Smooth muscle cell (in vitro differentiated cells): ENCODE data around the gene PRPF39. TPM values are rescaled to one million over a fixed set of nuclear protein-coding genes. Genes with fewer than 3 reads are reported as not detected.

Experiments used
- DNase-seq: peaks from one replicate; lab custom pipeline; 2025; ENCODE audit not compliant: unreplicated experiment; lab: John Stamatoyannopoulos, UW
- H2AFZ ChIP-seq: fragments of 200-600 bp; sonication (generic); 2 replicates; pipeline ENCODE4 v1.6.0; 2016; ENCODE audit warnings: antibody characterized with exemption, low read depth, mild to moderate bottlenecking
- H3F3A ChIP-seq: fragments of 200-600 bp; sonication (generic); 2 replicates; pipeline ENCODE4 v1.6.0; 2017; ENCODE audit warnings: antibody characterized with exemption, low read depth
- H3K27ac ChIP-seq: fragments of 200-600 bp; sonication (generic); 2 replicates; pipeline ENCODE4 v1.5.1; 2016; ENCODE audit warnings: low read depth, mild to moderate bottlenecking
- H3K27me3 ChIP-seq: fragments of 200-600 bp; sonication (generic); 2 replicates; pipeline ENCODE4 v1.6.1; 2016; ENCODE audit warnings: low read depth, mild to moderate bottlenecking
- H3K36me3 ChIP-seq: fragments of 200-600 bp; sonication (generic); 2 replicates; pipeline ENCODE4 v1.5.1; 2016; ENCODE audit warnings: low read depth
- H3K4me1 ChIP-seq: fragments of 200-600 bp; sonication (generic); 2 replicates; pipeline ENCODE4 v1.5.1; 2016; ENCODE audit warnings: low read depth
- H3K4me2 ChIP-seq: fragments of 200-600 bp; sonication (generic); 2 replicates; pipeline ENCODE4 v1.6.0; 2016; ENCODE audit warnings: mild to moderate bottlenecking
- H3K4me3 ChIP-seq: fragments of 200-600 bp; sonication (generic); 2 replicates; pipeline ENCODE4 v1.5.1; 2016; ENCODE audit warnings: mild to moderate bottlenecking
- H3K79me2 ChIP-seq: fragments of 200-600 bp; sonication (generic); 2 replicates; pipeline ENCODE4 v1.6.0; 2016; ENCODE audit warnings: low read depth, mild to moderate bottlenecking
- H3K9ac ChIP-seq: fragments of 200-600 bp; sonication (generic); 2 replicates; pipeline ENCODE4 v1.6.0; 2016; ENCODE audit warnings: low read depth
- H3K9me3 ChIP-seq: fragments of 200-600 bp; sonication (generic); replicated peaks from 2 replicates; pipeline ENCODE4 v1.5.1; 2016; ENCODE audit warnings: low read depth
- H4K20me1 ChIP-seq: fragments of 200-600 bp; sonication (generic); 2 replicates; pipeline ENCODE4 v1.6.0; 2016; ENCODE audit warnings: low read depth
- CTCF ChIP-seq: fragments of 200-600 bp; sonication (generic); IDR thresholded peaks from 2 replicates; pipeline ENCODE4 v1.5.1; 2017; ENCODE audit warnings: borderline replicate concordance, mild to moderate bottlenecking, antibody characterized with exemption; ENCODE audit not compliant: insufficient read depth, poor library complexity, severe bottlenecking
- WGBS: methylation state at CpG from one replicate; pipeline ENCODE4 v1.1.7; 2016; ENCODE audit warnings: low lambda C conversion rate; 5-methylcytosine and 5-hydroxymethylcytosine counted together
- polyA plus RNA-seq: library from polyadenylated mRNA; unstranded; fragments of >200 nt; fragmentation: Nextera tagmentation; extraction: Ambion mirVana; gene quantifications from 2 replicates; pipeline ENCODE4 v1.2.1, GENCODE V29; 2016
- total RNA-seq: library from RNA; depleted of rRNA; stranded (reverse); fragments of >200 nt; gene quantifications from 2 replicates; pipeline ENCODE4 v1.2.3, GENCODE V29; 2014

PRPF39 gene
- total and polyA plus RNA-seq, 2 experiments from 2014 or later, result 12.7 to 28.0 TPM

GRCh38 chr14:45048385-45048784, 35.5 kb upstream of the PRPF39 start:
- H3K79me2 ChIP-seq, result no peaks in the 10 kb centered on the region
- H3K36me3 ChIP-seq, result peaks cover 16% of the 10 kb centered on the region
- H3K4me3 ChIP-seq, result no peak overlapping the region
- no peaks in the 10 kb centered on the region for H3K9me3 ChIP-seq
- H3K4me1 ChIP-seq, result no peaks in the 10 kb centered on the region
- DNase-seq, result no peak
- H3K4me2 ChIP-seq, result no peak overlapping the region
- H3K27ac ChIP-seq, result no peak overlapping the region
- 100% methylated on average over 2 of the region's 2 CpGs for WGBS
- H4K20me1 ChIP-seq, result no peaks in the 10 kb centered on the region
- TF ChIP-seq CTCF, result no peak
- H2AFZ ChIP-seq, result no peak overlapping the region
- no peaks in the 10 kb centered on the region for H3K27me3 ChIP-seq
- H3F3A ChIP-seq, result no peaks in the 10 kb centered on the region
- H3K9ac ChIP-seq, result no peak overlapping the region

- no peak overlapping the region for H3K4me2 ChIP-seq
- no peak for TF ChIP-seq CTCF
- no peak for DNase-seq
- no peak overlapping the region for H2AFZ ChIP-seq
- H3F3A ChIP-seq, result no peaks in the 10 kb centered on the region
- no peaks in the 10 kb centered on the region for H3K4me1 ChIP-seq
- no peak overlapping the region for H3K9ac ChIP-seq
- no peaks in the 10 kb centered on the region for H4K20me1 ChIP-seq
- peaks cover 28% of the 10 kb centered on the region for H3K36me3 ChIP-seq
- no peak overlapping the region for H3K4me3 ChIP-seq
- H3K27ac ChIP-seq, result no peak overlapping the region
- H3K79me2 ChIP-seq, result peaks cover 2% of the 10 kb centered on the region
- H3K9me3 ChIP-seq, result peaks cover 3% of the 10 kb centered on the region
- H3K27me3 ChIP-seq, result no peaks in the 10 kb centered on the region
Measured at GRCh38 chr14:45051180-45051579, 32.7 kb upstream of the PRPF39 start.

- Histone ChIP-seq H3K9ac (no peak overlapping the region), H4K20me1 (no peaks in the 10 kb centered on the region), H2AFZ (no peak overlapping the region), H3F3A (no peaks in the 10 kb centered on the region), H3K4me1 (no peaks in the 10 kb centered on the region), H3K79me2 (peaks cover 9% of the 10 kb centered on the region), H3K4me3 (no peak overlapping the region), H3K36me3 (peaks cover 35% of the 10 kb centered on the region), H3K4me2 (no peak overlapping the region), H3K27ac (no peak overlapping the region), H3K9me3 (peaks cover 3% of the 10 kb centered on the region), H3K27me3 (no peaks in the 10 kb centered on the region)
- no peak for DNase-seq
- no peak for TF ChIP-seq CTCF
- 97% methylated on average over 4 of the region's 4 CpGs for WGBS
Measured at GRCh38 chr14:45051896-45052295, 32.0 kb upstream of the PRPF39 start.

GRCh38 chr14:45057349-45057748, 26.6 kb upstream of the PRPF39 start:
- no peak overlapping the region for H3K27ac ChIP-seq
- TF ChIP-seq CTCF, result no peak
- WGBS, result 98% methylated on average over 2 of the region's 2 CpGs
- peaks cover 21% of the 10 kb centered on the region for H3K79me2 ChIP-seq
- H3K4me1 ChIP-seq, result no peaks in the 10 kb centered on the region
- H2AFZ ChIP-seq, result no peak overlapping the region
- H3K36me3 ChIP-seq, result peaks cover 32% of the 10 kb centered on the region
- H3K27me3 ChIP-seq, result no peaks in the 10 kb centered on the region
- peaks cover 3% of the 10 kb centered on the region for H3K9me3 ChIP-seq
- no peak overlapping the region for H3K4me2 ChIP-seq
- H3F3A ChIP-seq, result no peaks in the 10 kb centered on the region
- H4K20me1 ChIP-seq, result peaks cover 11% of the 10 kb centered on the region
- H3K4me3 ChIP-seq, result no peak overlapping the region
- H3K9ac ChIP-seq, result no peak overlapping the region
- no peak for DNase-seq
